HG03280 (cell line): ENCODE data around the gene KCTD14.
"Not testable (repeated sequence)": the region's sequence is repeated elsewhere in the genome, so short reads cannot be mapped to it uniquely, and the experiment has no call there.

Source experiments
- ATAC-seq: cut with Tn5 transposase; IDR thresholded peaks from one replicate; pipeline ENCODE4 v1.9.1; 2021; ENCODE audit warnings: mild to moderate bottlenecking, moderate library complexity; ENCODE audit not compliant: unreplicated experiment

The KCTD14 gene

GRCh38 chr11:78027759-78028158 is 4.7 kb upstream of the KCTD14 start:
- no peak for ATAC-seq

GRCh38 chr11:78025378-78025777 is 2.3 kb upstream of the KCTD14 start:
- no peak for ATAC-seq

- ATAC-seq, result no peak
These were observed 350 bp upstream of the KCTD14 start for GRCh38 chr11:78023426-78023825.

- ATAC-seq, result no peak
These were observed 1.5 kb downstream of the KCTD14 start for GRCh38 chr11:78021611-78022010.

- ATAC-seq, result no peak
These were observed 2.8 kb downstream of the KCTD14 start for GRCh38 chr11:78020246-78020645.

GRCh38 chr11:78019808-78020207 is 3.3 kb downstream of the KCTD14 start:
- no peak for ATAC-seq

GRCh38 chr11:78015878-78016277 is 7.2 kb downstream of the KCTD14 start:
- ATAC-seq, result no peak

GRCh38 chr11:78014937-78015520 is 8.0 kb downstream of the KCTD14 start:
- ATAC-seq, result not testable (repeated sequence)

- no peak for ATAC-seq
These were observed 11.8 kb downstream of the KCTD14 start for GRCh38 chr11:78011301-78011700.

- no peak for ATAC-seq
These were observed 12.3 kb downstream of the KCTD14 start for GRCh38 chr11:78010755-78011154.

GRCh38 chr11:78010304-78010703 is 12.8 kb downstream of the KCTD14 start:
- no peak for ATAC-seq

GRCh38 chr11:78009062-78009461 is 14.0 kb downstream of the KCTD14 start:
- no peak for ATAC-seq

GRCh38 chr11:78000193-78000592 is 22.9 kb downstream of the KCTD14 start:
- peak; percentile 84 for ATAC-seq

GRCh38 chr11:77999446-78000030 is 23.5 kb downstream of the KCTD14 start:
- no peak for ATAC-seq

GRCh38 chr11:77994434-77995362 is 28.4 kb downstream of the KCTD14 start, which contains the start of gene INTS4:
TSS of gene INTS4 (minus strand) at chr11:77994668. CDS start at chr11:77994643, 25 bp downstream.
- ATAC-seq, result peak; percentile 100

- no peak for ATAC-seq
These were observed 29.2 kb downstream of the KCTD14 start for GRCh38 chr11:77993902-77994301.

GRCh38 chr11:77990981-77991380 is 32.1 kb downstream of the KCTD14 start:
- ATAC-seq, result no peak

GRCh38 chr11:77986456-77986855 is 36.6 kb downstream of the KCTD14 start:
- ATAC-seq, result not testable (repeated sequence)

GRCh38 chr11:77981346-77981947 is 41.6 kb downstream of the KCTD14 start:
- ATAC-seq, result no peak

- ATAC-seq, result no peak
These were observed 54.7 kb downstream of the KCTD14 start for GRCh38 chr11:77968337-77968736.

- no peak for ATAC-seq
These were observed 55.3 kb downstream of the KCTD14 start for GRCh38 chr11:77967753-77968152.
